H1 (cell line): Measurements from ENCODE around the gene FUBP3. TPM values are rescaled to one million over a fixed set of nuclear protein-coding genes. Genes with fewer than 3 reads are reported as not detected.
A peak's percentile ranks its signal among the peaks of the same experiment; 100 is the strongest.

Source experiments
- ATF3 ChIP-seq: IDR thresholded peaks from 2 replicates; pipeline ENCODE4 v1.6.1; 2011; ENCODE audit warnings: low read depth, mild to moderate bottlenecking, low read length; ENCODE audit not compliant: insufficient read depth
- CEBPB ChIP-seq: IDR thresholded peaks from 2 replicates; pipeline ENCODE4 v1.6.1; 2012; ENCODE audit warnings: low read depth, low read length
- CREB1 ChIP-seq: IDR thresholded peaks from 2 replicates; pipeline ENCODE4 v1.6.1; 2012; ENCODE audit warnings: inconsistent platforms
- CTBP2 ChIP-seq: IDR thresholded peaks from 2 replicates; pipeline ENCODE4 v1.7.0; 2011; ENCODE audit warnings: borderline replicate concordance, mild to moderate bottlenecking, moderate library complexity, mixed read lengths, low read length; ENCODE audit not compliant: insufficient read depth, insufficient read length
- CTCF ChIP-seq, 3 experiments: IDR thresholded peaks; 1 replicate in 2 of 3; 2 replicates in 1 of 3; pipeline versions ENCODE4 v1.5.1 to v1.6.1; 2011; ENCODE audit warnings: low read length in 3 of 3, mild to moderate bottlenecking in 3 of 3, inconsistent platforms in 2 of 3, low read depth in 1 of 3, moderate library complexity in 1 of 3; ENCODE audit not compliant: insufficient read depth in 1 of 3; ENCODE audit errors: control extremely low read depth in 1 of 3
- EP300 ChIP-seq, 2 experiments: IDR thresholded peaks; 1 replicate in 1 of 2; 2 replicates in 1 of 2; pipeline ENCODE4 v1.6.1; 2011 to 2012; ENCODE audit warnings: low read depth in 2 of 2, low read length in 2 of 2, mild to moderate bottlenecking in 2 of 2, borderline replicate concordance in 1 of 2, inconsistent platforms in 1 of 2, moderate library complexity in 1 of 2
- FOSL1 ChIP-seq: IDR thresholded peaks from 2 replicates; pipeline ENCODE4 v1.6.1; 2011; ENCODE audit warnings: mild to moderate bottlenecking, low read depth, low read length, moderate library complexity; ENCODE audit not compliant: insufficient read depth
- HDAC6 ChIP-seq: IDR thresholded peaks from one replicate; pipeline ENCODE4 v1.7.1; 2012; ENCODE audit warnings: low read depth, mild to moderate bottlenecking, inconsistent platforms, low read length, moderate library complexity
- NRF1 ChIP-seq: IDR thresholded peaks from 2 replicates; pipeline ENCODE4 v1.6.1; 2011; ENCODE audit warnings: mild to moderate bottlenecking, low read depth, low read length, improper control_type of control experiment
- PHF8 ChIP-seq: fragments of 200-600 bp; sonication (generic); conservative IDR thresholded peaks from 2 replicates; pipeline ENCODE4 v1.7.1; 2012; ENCODE audit warnings: low read depth, mild to moderate bottlenecking, inconsistent platforms, low read length, moderate library complexity
- RXRA ChIP-seq: IDR thresholded peaks from 2 replicates; pipeline ENCODE4 v1.6.1; 2011; ENCODE audit warnings: low read depth, mild to moderate bottlenecking, low read length, moderate library complexity; ENCODE audit not compliant: insufficient read depth
- SIX5 ChIP-seq: IDR thresholded peaks from 2 replicates; pipeline ENCODE4 v1.6.1; 2011; ENCODE audit warnings: mild to moderate bottlenecking, low read depth, low read length
- TAF7 ChIP-seq: optimal IDR thresholded peaks from 2 replicates; pipeline ENCODE3; 2011; ENCODE audit warnings: low read depth, mild to moderate bottlenecking, inconsistent platforms, low read length, moderate library complexity, borderline replicate concordance
- TCF12 ChIP-seq: IDR thresholded peaks from 2 replicates; pipeline ENCODE4 v1.6.1; 2011; ENCODE audit warnings: low read depth, mild to moderate bottlenecking, low read length
- polyA plus RNA-seq, 7 experiments: library from polyadenylated mRNA; depleted of rRNA in 3 of 7; stranded (reverse) in 5 of 7; unstranded in 2 of 7; fragments of >200 nt in 5 of 7; fragments of 200-250 nt in 2 of 7; gene quantifications; 1 replicate in 5 of 7; 2 replicates in 1 of 7; 4 replicates in 1 of 7; pipeline versions ENCODE4 v1.2.1 to v1.2.3, GENCODE V29; 2011 to 2013; ENCODE audit warnings: missing spikeins in 2 of 7, mixed read lengths in 2 of 7
- total RNA-seq: library from RNA; stranded (reverse); fragmentation: NEBNext Ultra II Directional; extraction: Animal tissue kit (Norgen Biotek cat#: 25700); gene quantifications from 2 replicates; pipeline ENCODE4 v1.2.1, GENCODE V29; 2021
- TF ChIP-seq, protein P1 (sequence below): IDR thresholded peaks from 2 replicates; pipeline ENCODE4 v1.6.1; 2012; ENCODE audit warnings: inconsistent platforms

FUBP3 gene
- total and polyA plus RNA-seq, 2 of the 8 experiments (the other 6 are each of a cell fraction or from before 2014, with no cell fraction given), result 23.7 to 76.4 TPM

GRCh38 chr9:130659699-130660248 lies 80.4 kb downstream of the FUBP3 start (continued):
- TF ChIP-seq FOSL1 (no peak), CREB1 (0 out of 2 replicates have a peak, but pooled peaks have one; percentile 24), RXRA (no peak), CEBPB (no peak), TAF7 (no peak), PHF8 (no peak), EP300 (IDR thresholded peaks at IDR 0.05; ENCODE audit: borderline replicate concordance in 1 of 2, low read depth in 2 of 2, low read length in 2 of 2) (no peak), HDAC6 (no peak), SIX5 (no peak), NRF1 (no peak), CTBP2 (no peak), TCF12 (no peak), CTCF (IDR thresholded peaks at IDR 0.05; ENCODE audit: control extremely low read depth in 1 of 3, insufficient read depth in 1 of 3, low read depth in 1 of 3, low read length in 3 of 3) (no peak), ATF3 (no peak)
- TF ChIP-seq, protein P1, sequence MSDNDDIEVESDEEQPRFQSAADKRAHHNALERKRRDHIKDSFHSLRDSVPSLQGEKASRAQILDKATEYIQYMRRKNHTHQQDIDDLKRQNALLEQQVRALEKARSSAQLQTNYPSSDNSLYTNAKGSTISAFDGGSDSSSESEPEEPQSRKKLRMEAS, result no peak; the same call in 1 of the 2 replicates
